AG09319 (cell line): Measurements from ENCODE around the gene PUS10.

Source experiments
- DNase-seq: peaks from one replicate; pipeline ENCODE4 v3.0.0-alpha.2; 2010; ENCODE audit warnings: low read depth; ENCODE audit errors: extremely low read depth
- CTCF ChIP-seq: IDR thresholded peaks from 2 replicates; pipeline ENCODE4 v1.5.1; 2011; ENCODE audit warnings: low read depth, mild to moderate bottlenecking, inconsistent platforms, low read length, moderate library complexity

Gene PUS10

DNA sequence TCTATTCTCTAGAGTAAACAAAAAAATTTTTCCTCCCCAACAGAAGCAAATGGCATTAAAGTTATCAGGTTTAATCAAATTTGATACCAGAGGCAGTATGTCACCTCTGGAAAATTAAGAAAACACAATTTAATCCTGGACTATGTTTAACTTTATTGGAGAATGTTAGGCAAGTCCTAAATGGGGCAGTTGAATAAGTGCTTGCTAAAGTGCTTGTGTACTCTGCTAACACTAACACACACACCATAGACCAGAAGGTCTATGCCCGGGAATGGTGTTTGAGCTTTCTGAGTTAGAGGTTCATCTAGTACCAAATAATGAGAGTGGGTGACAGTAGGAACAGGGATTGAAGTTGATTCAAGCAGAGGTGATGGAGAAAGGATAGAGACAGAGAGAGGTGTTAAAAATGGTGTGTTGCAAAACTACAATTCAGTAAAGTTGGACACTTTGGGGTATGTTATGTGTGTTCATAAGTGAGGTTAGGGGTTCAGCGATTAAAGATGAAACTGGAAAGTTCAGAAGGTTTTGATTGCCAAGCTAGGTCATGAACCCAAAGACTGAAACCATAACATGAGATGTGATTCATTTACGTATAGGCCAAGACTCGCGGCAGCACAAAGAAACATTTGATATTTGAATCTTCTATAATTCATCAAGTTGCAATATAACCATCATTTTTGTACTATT, 41.0 kb downstream of the PUS10 start:
- no peak for TF ChIP-seq CTCF

GRCh38 chr2:60976256-60976850, 41.7 kb downstream of the PUS10 start:
- TF ChIP-seq CTCF = no peak
- no peak for DNase-seq

More for the DNA sequence above, 41.0 kb downstream of the PUS10 start:
- no peak for DNase-seq

DNA sequence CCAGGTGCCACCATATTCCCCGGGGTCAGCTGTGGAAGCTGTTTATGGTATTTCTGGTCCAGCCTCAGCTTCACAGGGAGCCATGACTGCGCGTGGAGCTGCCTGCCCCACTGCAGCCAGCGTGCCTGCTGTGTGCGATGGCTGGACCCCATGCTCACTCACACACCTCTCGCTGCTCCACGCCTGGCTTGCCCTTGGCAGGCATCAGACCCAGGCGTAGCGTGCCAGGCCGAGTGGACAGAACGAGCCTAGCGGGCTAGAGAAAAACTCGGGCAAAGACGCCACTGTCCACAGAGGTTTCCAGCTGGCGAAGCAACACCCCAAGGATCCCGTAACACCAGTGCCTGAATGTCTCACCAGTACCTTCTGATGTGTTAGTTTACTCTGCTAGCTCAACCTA, 43.4 kb downstream of the PUS10 start:
- TF ChIP-seq CTCF = no peak
- DNase-seq = no peak

DNA sequence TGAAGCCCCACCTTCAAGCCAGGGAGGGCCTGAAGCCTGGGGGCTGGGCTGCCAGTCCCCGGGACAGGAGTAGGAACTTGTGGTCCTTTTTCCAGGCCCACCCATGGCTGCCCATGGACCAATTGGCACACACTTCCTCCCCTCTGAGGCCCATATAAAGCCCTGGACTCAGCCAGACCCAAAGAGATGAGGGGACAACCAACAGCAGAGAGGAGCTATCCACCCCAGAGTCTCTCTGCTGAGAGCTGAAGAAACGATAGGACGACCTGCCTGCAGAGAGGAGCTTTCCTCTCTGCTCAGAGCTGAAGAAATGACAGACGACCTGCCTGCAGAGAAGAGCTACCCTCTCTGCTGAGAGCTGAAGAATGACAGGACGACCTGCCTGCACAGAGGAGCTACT, 44.4 kb downstream of the PUS10 start:
- DNase-seq = no peak
- TF ChIP-seq CTCF = no peak

DNA sequence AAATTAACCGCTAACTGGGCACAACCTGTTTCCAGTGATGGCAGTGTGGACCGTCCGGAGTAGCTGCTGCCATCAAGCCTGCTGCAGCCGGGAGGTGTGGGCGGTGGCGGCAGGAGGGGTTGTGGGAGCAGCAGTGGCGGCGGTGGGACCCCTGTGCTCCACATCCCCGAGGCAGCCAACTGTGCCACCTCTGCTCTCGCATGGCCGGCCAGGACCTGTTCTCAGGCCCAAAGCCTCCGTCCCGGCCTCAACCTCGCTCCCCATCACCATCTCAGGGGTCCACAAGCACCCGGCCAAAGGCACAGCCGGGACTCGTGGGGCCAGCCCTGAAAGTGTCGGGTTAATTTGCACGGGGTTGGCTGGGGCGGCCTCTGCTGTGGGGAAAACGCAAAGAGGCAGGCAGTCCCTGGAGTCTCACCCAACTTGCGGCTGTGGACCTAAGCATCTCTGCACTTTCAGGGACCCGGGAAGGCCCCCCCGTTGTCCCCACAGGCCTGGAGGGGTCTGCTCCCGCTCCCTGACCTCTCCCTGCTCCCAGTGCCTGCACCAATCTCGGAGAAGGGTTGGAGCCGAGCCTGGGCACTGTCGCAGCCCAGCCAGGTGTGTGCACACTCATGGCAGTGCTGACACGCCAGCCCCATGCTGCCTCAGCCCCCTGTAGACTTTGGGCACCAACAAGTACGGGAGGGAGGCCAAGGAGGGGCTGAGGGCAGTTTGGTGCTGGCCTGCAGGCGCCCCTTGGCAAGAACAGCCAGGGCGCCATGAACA, 45.0 kb downstream of the PUS10 start:
- no peak for DNase-seq
- TF ChIP-seq CTCF = no peak

GRCh38 chr2:60966507-60967405, 51.3 kb downstream of the PUS10 start:
- TF ChIP-seq CTCF = no peak
- no peak for DNase-seq

DNA sequence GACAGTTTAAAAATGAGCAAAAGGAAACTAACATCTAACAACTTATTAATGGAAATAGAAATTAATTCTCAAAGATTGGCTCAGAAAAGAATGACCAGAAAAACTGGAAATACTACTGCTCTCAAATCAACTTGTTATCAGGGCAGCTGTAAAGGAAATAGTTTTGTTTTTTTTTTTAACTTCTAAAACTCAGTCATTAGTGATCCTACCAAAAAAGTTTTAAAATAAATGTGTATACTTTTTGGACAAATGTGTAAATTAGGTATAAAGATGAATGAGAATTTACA, 52.6 kb downstream of the PUS10 start:
- no peak for DNase-seq
- no peak for TF ChIP-seq CTCF
